Measurements from ENCODE around the gene KLHDC4. TPM values are rescaled to one million over a fixed set of nuclear protein-coding genes. Genes with fewer than 3 reads are reported as not detected.

The KLHDC4 gene
- total and polyA plus RNA-seq, 10 of the 15 experiments (the other 5 are each of a cell fraction or from before 2014, with no cell fraction given) = 0.80 to 62.1 (median 32.8) TPM

- Histone ChIP-seq H3K9ac (ENCODE audit: control insufficient read depth, insufficient read depth, low read length) (no peak overlapping the region), H3K9me3 (replicated peaks; ENCODE audit: control insufficient read depth, insufficient read depth, low read length) (no peaks in the 10 kb centered on the region), H3K4me3 (no peak overlapping the region), H3K79me2 (ENCODE audit: control insufficient read depth, insufficient read depth, low read length) (no peaks in the 10 kb centered on the region), H3K4me1 (ENCODE audit: control insufficient read depth, insufficient read depth, low read length) (peaks cover 30% of the 10 kb centered on the region), H3K27ac (ENCODE audit: control insufficient read depth, insufficient read depth) (no peak overlapping the region), H2AFZ (ENCODE audit: control insufficient read depth, low read depth, low read length) (no peak overlapping the region), H3K4me2 (ENCODE audit: control insufficient read depth, insufficient read depth) (no peak overlapping the region), H4K20me1 (ENCODE audit: control insufficient read depth, insufficient read depth) (no peaks in the 10 kb centered on the region), H3K36me3 (ENCODE audit: control insufficient read depth in 2 of 2, insufficient read depth in 2 of 2, low read length in 1 of 2) (peaks cover 11 to 23% of the 10 kb centered on the region in 2 experiments; a peak in 3 of 4 replicates), H3K27me3 (replicated peaks in 1 of 2; ENCODE audit: control insufficient read depth in 2 of 2, insufficient read depth in 2 of 2, low read length in 1 of 2) (no peaks in the 10 kb centered on the region)
- WGBS (ENCODE audit: insufficient coverage, insufficient replicate concordance, low lambda C conversion rate, missing lambda C conversion rate) = 94% methylated on average over 26 of the region's 29 CpGs
- POLR2A ChIA-PET = no interaction called here
- RAD21 ChIA-PET (ENCODE audit: unreplicated experiment) = no interaction called here
- no peak for ATAC-seq
- no TSS peak for BruUV-seq (replicated peaks)
- in situ Hi-C loops (cut with MboI) (no loop called here), intact Hi-C loops (cut with micrococcal nuclease; ENCODE audit: unreplicated experiment) (loop anchor here (5.0 kb wide), 1 partner anchor 63 kb away; the partner anchor contains the start of gene KLHDC4)
- SMC1A ChIA-PET (ENCODE audit: uncharacterized antibody, unreplicated experiment) = interaction anchor here (1.0 kb wide), 1 partner anchor 65 kb away, joined by 4 read pairs; no protein-coding TSS in a partner anchor
- no peak for DNase-seq (ENCODE audit: low read depth, low spot score)
- CTCF ChIA-PET = no interaction called here
- FAIRE-seq = no peak
- TF ChIP-seq ETV6 (conservative IDR thresholded peaks at IDR 0.05 in 1 of 2, IDR thresholded peaks at IDR 0.05 in 1 of 2; ENCODE audit: borderline replicate concordance in 1 of 2, low read depth in 1 of 2) (no peak), CREB1 (IDR thresholded peaks at IDR 0.05; ENCODE audit: low read depth) (no peak), RFX5 (IDR thresholded peaks at IDR 0.05; ENCODE audit: low read depth, low read length) (no peak), BHLHE40 (IDR thresholded peaks at IDR 0.05; ENCODE audit: borderline replicate concordance in 1 of 2, low read depth in 2 of 2, low read length in 1 of 2) (no peak), POU2F2 (IDR thresholded peaks at IDR 0.05; ENCODE audit: borderline replicate concordance, low read depth, low read length) (no peak), IRF3 (IDR thresholded peaks at IDR 0.05) (no peak), STAT1 (conservative IDR thresholded peaks at IDR 0.05) (no peak), SIN3A (IDR thresholded peaks at IDR 0.05; ENCODE audit: low read depth, low read length) (no peak), SMAD1 (IDR thresholded peaks at IDR 0.05; ENCODE audit: low read depth, partially characterized antibody) (no peak), SUZ12 (IDR thresholded peaks at IDR 0.05; ENCODE audit: unreplicated experiment) (no peak), ZBTB11 (CRISPR knock-in tag; IDR thresholded peaks at IDR 0.05) (no peak), BRCA1 (IDR thresholded peaks at IDR 0.05; ENCODE audit: low read depth, low read length) (no peak)
- TF ChIP-seq, protein P1, sequence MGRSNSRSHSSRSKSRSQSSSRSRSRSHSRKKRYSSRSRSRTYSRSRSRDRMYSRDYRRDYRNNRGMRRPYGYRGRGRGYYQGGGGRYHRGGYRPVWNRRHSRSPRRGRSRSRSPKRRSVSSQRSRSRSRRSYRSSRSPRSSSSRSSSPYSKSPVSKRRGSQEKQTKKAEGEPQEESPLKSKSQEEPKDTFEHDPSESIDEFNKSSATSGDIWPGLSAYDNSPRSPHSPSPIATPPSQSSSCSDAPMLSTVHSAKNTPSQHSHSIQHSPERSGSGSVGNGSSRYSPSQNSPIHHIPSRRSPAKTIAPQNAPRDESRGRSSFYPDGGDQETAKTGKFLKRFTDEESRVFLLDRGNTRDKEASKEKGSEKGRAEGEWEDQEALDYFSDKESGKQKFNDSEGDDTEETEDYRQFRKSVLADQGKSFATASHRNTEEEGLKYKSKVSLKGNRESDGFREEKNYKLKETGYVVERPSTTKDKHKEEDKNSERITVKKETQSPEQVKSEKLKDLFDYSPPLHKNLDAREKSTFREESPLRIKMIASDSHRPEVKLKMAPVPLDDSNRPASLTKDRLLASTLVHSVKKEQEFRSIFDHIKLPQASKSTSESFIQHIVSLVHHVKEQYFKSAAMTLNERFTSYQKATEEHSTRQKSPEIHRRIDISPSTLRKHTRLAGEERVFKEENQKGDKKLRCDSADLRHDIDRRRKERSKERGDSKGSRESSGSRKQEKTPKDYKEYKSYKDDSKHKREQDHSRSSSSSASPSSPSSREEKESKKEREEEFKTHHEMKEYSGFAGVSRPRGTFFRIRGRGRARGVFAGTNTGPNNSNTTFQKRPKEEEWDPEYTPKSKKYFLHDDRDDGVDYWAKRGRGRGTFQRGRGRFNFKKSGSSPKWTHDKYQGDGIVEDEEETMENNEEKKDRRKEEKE (IDR thresholded peaks at IDR 0.05) = no peak
- TF ChIP-seq, protein P2, sequence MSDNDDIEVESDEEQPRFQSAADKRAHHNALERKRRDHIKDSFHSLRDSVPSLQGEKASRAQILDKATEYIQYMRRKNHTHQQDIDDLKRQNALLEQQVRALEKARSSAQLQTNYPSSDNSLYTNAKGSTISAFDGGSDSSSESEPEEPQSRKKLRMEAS (IDR thresholded peaks at IDR 0.05; ENCODE audit: low read depth, low read length) = no peak
These were observed 61.9 kb downstream of the KLHDC4 start for GRCh38 chr16:87703835-87704375.

Measured in GM12878 (cell line).